Uterus (tissue), 4 donors: ENCODE measurements around the gene CAV2. TPM values are rescaled to one million over a fixed set of nuclear protein-coding genes. Genes with fewer than 3 reads are reported as not detected.
A peak's percentile ranks its signal among the peaks of the same experiment; 100 is the strongest.

Source experiments
- DNase-seq, 2 donors: peaks; one replicate each; pipeline ENCODE4 v3.0.0-alpha.2; 2019 to 2020
- H3K27ac ChIP-seq, 2 donors: fragments of 200-600 bp; sonication (generic); 1 replicate in 1 of 2; 2 replicates in 1 of 2; pipeline ENCODE4 v1.5.1; 2016 to 2018
- H3K27me3 ChIP-seq, 2 donors: fragments of 200-600 bp; sonication (generic); one replicate each; pipeline ENCODE4 v1.5.1; 2018 to 2019; ENCODE audit warnings: control low read depth in 1 of 2
- H3K36me3 ChIP-seq, 2 donors: fragments of 200-600 bp; sonication (generic); one replicate each; pipeline ENCODE4 v1.5.1; 2019; ENCODE audit warnings: control low read depth in 1 of 2
- H3K4me1 ChIP-seq, 2 donors: fragments of 200-600 bp; sonication (generic); one replicate each; pipeline ENCODE4 v1.5.1; 2018 to 2019; ENCODE audit warnings: control low read depth in 1 of 2
- H3K4me3 ChIP-seq, 2 donors: fragments of 200-600 bp; sonication (generic); 1 replicate in 1 of 2; 2 replicates in 1 of 2; pipeline ENCODE4 v1.5.1; 2018 to 2019; ENCODE audit warnings: mild to moderate bottlenecking in 1 of 2
- H3K9me3 ChIP-seq, 2 donors: fragments of 200-600 bp; sonication (generic); one replicate each; pipeline ENCODE4 v1.5.1; 2019; ENCODE audit warnings: control low read depth in 1 of 2
- POLR2A ChIP-seq, 2 donors: fragments of 450-650 bp; IDR thresholded peaks; one replicate each; pipeline ENCODE4 v1.6.1; 2016; ENCODE audit warnings: antibody characterized with exemption in 2 of 2, mild to moderate bottlenecking in 1 of 2, moderate library complexity in 1 of 2
- intact Hi-C: fragments of 100-400 bp; cut with DNase I; formaldehyde crosslinking; loops from one replicate; pipeline ENCODE4 v1.15.1; 2023; ENCODE audit warnings: low total_unique reads
- total RNA-seq, 4 donors: library from RNA; depleted of rRNA in 3 of 4; stranded (reverse); fragments of >200 nt in 3 of 4; gene quantifications; one replicate each; pipeline versions ENCODE4 v1.1.0 to v1.2.4, GENCODE V29; 2014 to 2023
- TF ChIP-seq, protein P1 (sequence below), 4 experiments: fragments of 200-600 bp in 2 of 4; fragments of 450-650 bp in 2 of 4; sonication (generic) in 2 of 4; IDR thresholded peaks; one replicate each; pipeline ENCODE4 v1.5.1; 2016 to 2019; ENCODE audit warnings: antibody characterized with exemption in 4 of 4, mild to moderate bottlenecking in 2 of 4, moderate library complexity in 1 of 4
- donor health status: DM: yes; HTN: yes; CAD: no.

The CAV2 gene
- total RNA-seq, 4 donors from 2014 or later = 33.3 to 105 (median 86.0) TPM

DNA sequence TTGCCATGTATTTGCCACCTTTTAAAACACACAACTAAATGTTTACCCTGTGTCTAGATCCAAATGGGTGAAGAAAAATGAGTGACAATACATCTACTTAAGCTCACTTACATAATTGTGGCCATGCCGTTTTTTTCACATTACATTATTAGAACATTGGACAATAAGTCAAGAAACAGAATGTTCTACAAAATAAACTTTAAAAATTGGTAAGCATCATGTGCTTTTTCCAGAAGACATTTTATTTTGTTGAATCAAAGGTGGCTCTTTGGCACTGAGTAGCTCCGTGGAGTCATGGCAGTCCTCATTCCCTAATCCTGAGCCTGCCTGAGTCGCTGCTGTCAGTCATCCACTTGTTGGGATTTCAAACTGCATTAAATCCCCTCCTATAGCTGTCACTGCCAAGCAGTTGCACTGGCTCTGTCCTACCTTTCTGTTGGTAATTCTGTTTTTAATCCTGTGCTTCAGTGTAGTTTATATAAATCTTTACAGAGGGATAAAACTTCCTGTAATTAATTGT is 57.6 kb downstream of the CAV2 start:
- Histone ChIP-seq H3K4me1 (peaks cover 11 to 13% of the 10 kb centered on the region in 2 donors), H3K9me3 (no peaks in the 10 kb centered on the region), H3K27me3 (no peaks in the 10 kb centered on the region), H3K36me3 (no peaks in the 10 kb centered on the region), H3K4me3 (no peak overlapping the region), H3K27ac (peak overlapping the region; percentile 3 to 55)
- no peak for DNase-seq
- TF ChIP-seq POLR2A (IDR thresholded peaks at IDR 0.05) = no peak
- TF ChIP-seq, protein P1, sequence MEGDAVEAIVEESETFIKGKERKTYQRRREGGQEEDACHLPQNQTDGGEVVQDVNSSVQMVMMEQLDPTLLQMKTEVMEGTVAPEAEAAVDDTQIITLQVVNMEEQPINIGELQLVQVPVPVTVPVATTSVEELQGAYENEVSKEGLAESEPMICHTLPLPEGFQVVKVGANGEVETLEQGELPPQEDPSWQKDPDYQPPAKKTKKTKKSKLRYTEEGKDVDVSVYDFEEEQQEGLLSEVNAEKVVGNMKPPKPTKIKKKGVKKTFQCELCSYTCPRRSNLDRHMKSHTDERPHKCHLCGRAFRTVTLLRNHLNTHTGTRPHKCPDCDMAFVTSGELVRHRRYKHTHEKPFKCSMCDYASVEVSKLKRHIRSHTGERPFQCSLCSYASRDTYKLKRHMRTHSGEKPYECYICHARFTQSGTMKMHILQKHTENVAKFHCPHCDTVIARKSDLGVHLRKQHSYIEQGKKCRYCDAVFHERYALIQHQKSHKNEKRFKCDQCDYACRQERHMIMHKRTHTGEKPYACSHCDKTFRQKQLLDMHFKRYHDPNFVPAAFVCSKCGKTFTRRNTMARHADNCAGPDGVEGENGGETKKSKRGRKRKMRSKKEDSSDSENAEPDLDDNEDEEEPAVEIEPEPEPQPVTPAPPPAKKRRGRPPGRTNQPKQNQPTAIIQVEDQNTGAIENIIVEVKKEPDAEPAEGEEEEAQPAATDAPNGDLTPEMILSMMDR (IDR thresholded peaks at IDR 0.05) = no peak
- intact Hi-C loops = no loop called here

DNA sequence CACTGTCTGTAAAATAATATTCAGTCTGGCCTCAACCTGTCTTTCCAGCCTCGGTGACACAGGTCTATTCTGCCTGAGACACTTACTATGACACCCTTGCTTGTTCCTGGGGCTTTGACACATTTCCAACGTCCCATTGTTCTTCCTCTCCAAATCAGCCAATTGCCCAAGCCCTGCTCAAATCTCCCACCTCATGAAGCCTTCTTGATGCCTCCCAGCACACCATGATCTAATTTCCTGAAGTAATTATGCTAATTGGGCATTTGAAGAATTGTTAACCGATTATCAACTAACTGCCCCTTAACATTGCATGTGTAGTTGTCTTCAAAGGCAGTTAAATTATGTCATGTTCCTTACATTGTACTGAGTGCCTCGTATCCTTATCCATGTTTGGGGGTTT is 58.4 kb downstream of the CAV2 start:
- no peak for DNase-seq

More for the DNA sequence above, 58.4 kb downstream of the CAV2 start:
- Histone ChIP-seq H3K27me3 (no peaks in the 10 kb centered on the region), H3K27ac (peak overlapping the region; percentile 3 to 55), H3K36me3 (no peaks in the 10 kb centered on the region), H3K4me3 (no peak overlapping the region), H3K9me3 (no peaks in the 10 kb centered on the region), H3K4me1 (peaks cover 8 to 11% of the 10 kb centered on the region in 2 donors)
- intact Hi-C loops = no loop called here
- TF ChIP-seq, protein P1 (IDR thresholded peaks at IDR 0.05) = no peak
- TF ChIP-seq POLR2A (IDR thresholded peaks at IDR 0.05) = no peak

Other genes starting within 250 kb of the CAV2 start
- 100 to 1,000 TPM; 183 to 351 (median 300) TPM for gene CAV1, start 25.3 kb downstream of the CAV2 start, total RNA-seq
- 10 to 100 TPM; 13.8 to 37.2 (median 35.6) TPM for gene MET, start 172.5 kb downstream of the CAV2 start, total RNA-seq